Measurements from ENCODE around the gene DUSP23.

DUSP23 gene

DNA sequence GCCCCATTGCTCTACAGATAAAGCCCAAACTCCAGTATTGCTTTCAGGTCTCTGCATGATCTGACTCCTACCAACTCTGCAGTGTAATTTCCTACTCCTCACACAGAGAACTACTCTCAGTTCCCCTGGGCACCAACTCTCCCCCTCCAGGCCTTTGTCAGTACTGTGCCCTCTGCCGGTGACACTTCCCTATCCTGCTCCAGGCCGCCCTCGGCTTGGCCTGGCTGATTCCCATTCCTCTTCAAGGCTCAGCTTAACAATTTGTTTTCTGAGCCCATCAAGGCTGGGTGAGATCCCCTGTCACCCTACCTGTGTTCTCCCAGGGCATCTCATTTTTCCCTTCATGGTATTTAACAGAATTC lies 48.5 kb downstream of the DUSP23 start:
- no peak for DNase-seq

DNA sequence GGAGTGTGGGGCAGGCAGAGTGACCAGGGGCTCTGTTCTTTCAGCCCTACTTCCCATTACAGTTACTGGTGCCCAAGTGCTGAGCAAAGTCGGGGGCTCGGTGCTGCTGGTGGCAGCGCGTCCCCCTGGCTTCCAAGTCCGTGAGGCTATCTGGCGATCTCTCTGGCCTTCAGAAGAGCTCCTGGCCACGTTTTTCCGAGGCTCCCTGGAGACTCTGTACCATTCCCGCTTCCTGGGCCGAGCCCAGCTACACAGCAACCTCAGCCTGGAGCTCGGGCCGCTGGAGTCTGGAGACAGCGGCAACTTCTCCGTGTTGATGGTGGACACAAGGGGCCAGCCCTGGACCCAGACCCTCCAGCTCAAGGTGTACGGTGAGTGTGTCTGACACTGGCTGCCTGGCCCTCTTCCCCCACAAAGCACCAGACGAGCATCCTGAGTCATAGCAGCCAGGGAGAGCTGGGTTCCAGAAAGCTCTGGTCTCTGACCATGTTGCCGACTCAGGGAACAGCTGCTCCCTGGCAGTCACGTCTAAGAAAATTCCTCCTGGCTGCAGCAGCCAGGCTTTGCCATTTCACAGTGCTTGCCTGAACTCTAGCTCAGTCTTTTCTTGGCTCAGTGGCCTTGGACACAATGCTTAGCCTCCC lies 49.2 kb downstream of the DUSP23 start:
- DNase-seq, result no peak

DNA sequence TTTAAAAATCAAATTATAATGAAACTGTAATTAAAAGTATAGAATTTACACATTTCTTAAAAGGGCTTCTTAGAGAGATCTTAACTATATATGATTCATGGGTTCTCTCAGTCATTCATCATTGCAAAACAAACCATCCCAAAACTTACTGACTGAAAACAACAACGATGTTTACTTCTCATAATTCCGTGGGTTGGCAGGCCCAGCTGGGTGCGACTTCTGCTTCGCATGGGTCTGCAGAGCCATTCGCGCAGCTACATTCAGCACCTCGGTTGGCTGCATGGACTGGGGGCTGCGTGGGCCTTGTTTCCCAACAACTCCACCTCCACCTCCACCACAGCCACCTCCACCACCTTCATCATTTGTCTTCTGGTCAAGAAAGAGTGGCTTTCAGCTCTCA lies 50.0 kb downstream of the DUSP23 start:
- DNase-seq, result no peak

DNA sequence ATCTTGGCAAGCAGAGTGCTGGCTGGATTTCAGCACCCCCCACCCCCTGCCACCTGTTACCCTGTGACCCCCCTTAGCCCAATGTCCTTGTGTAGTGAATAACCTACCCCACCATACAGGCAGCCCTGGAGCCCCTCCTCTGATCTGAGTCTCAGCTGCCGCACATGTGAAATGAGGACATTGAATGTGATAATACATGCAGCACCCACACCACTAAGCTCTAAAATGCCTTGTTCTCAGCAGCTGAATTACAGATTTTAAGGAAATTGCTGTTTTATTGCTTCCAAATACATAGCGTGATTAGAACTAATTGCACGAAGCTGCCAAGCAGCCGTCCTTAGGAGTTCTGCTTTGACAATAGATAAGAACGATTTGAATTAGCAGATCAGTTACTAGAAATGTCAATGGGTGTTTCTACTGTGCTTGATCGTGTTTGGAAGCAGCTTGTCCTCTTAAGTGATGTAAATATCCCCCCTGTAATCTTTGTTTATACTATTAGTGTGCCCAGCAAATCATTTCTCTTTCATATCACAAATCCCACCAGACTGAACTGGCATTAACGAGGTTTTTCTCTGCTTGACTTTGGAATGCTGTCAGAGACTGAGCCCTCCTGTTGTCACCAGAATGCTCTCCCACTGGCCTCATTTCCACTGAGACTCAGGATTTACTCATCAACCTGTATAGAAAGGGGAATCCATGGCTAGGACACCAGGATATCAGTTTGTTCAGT lies 50.8 kb downstream of the DUSP23 start:
- no peak for DNase-seq
